Esophagus squamous epithelium (tissue), 5 donors: ENCODE data around the gene WIPF3. TPM values are rescaled to one million over a fixed set of nuclear protein-coding genes. Genes with fewer than 3 reads are reported as not detected.

Source experiments
- DNase-seq: peaks from one replicate; lab custom pipeline; 2025; lab: John Stamatoyannopoulos, UW
- H3K27ac ChIP-seq, 4 donors: fragments of 200-600 bp; sonication (generic); one replicate each; pipeline ENCODE4 v1.5.1; 2016 to 2019; ENCODE audit warnings: mild to moderate bottlenecking in 1 of 4
- H3K27me3 ChIP-seq, 4 donors: fragments of 200-600 bp; sonication (generic); 1 replicate in 3 of 4; 2 replicates in 1 of 4; pipeline versions ENCODE4 v1.5.1 to v1.6.0; 2017 to 2021; ENCODE audit warnings: antibody characterized with exemption in 1 of 4
- H3K36me3 ChIP-seq, 3 donors: fragments of 200-600 bp; sonication (generic); one replicate each; pipeline ENCODE4 v1.5.1; 2016 to 2019
- H3K4me1 ChIP-seq, 3 donors: fragments of 200-600 bp; sonication (generic); one replicate each; pipeline ENCODE4 v1.5.1; 2017 to 2019
- H3K4me3 ChIP-seq, 4 donors: fragments of 200-600 bp; sonication (generic); 1 replicate in 3 of 4; 2 replicates in 1 of 4; pipeline ENCODE4 v1.5.1; 2016 to 2019; ENCODE audit warnings: mild to moderate bottlenecking in 2 of 4, moderate library complexity in 1 of 4
- H3K9me3 ChIP-seq, 3 donors: fragments of 200-600 bp; sonication (generic); one replicate each; pipeline ENCODE4 v1.5.1; 2016 to 2019
- CTCF ChIP-seq, 6 experiments: fragments of 450-650 bp in 4 of 6; fragments of 200-600 bp in 2 of 6; sonication (generic) in 2 of 6; IDR thresholded peaks; one replicate each; pipeline ENCODE4 v1.5.1; 2016 to 2019; ENCODE audit warnings: antibody characterized with exemption in 6 of 6, mild to moderate bottlenecking in 4 of 6, moderate library complexity in 4 of 6
- POLR2A ChIP-seq, 4 donors: fragments of 450-650 bp; IDR thresholded peaks; one replicate each; pipeline ENCODE4 v1.6.1; 2017; ENCODE audit warnings: antibody characterized with exemption in 4 of 4, mild to moderate bottlenecking in 4 of 4, moderate library complexity in 3 of 4
- WGBS, 2 donors: methylation state at CpG; one replicate each; pipeline ENCODE4 v1.1.5; 2018; 5-methylcytosine and 5-hydroxymethylcytosine counted together
- intact Hi-C: fragments of 100-400 bp; cut with DNase I; formaldehyde crosslinking; loops from one replicate; pipeline ENCODE4 v1.15.0; 2022
- total RNA-seq, 4 donors: library from RNA; depleted of rRNA; stranded (reverse); fragments of >200 nt; gene quantifications; one replicate each; pipeline ENCODE4 v1.1.0, GENCODE V29; 2016
- donor health status: DM: yes; HTN: yes; CAD: no.

WIPF3 gene
- total RNA-seq, 4 donors from 2014 or later: 0.18 to 1.1 (median 0.61) TPM; not detected in 1

DNA sequence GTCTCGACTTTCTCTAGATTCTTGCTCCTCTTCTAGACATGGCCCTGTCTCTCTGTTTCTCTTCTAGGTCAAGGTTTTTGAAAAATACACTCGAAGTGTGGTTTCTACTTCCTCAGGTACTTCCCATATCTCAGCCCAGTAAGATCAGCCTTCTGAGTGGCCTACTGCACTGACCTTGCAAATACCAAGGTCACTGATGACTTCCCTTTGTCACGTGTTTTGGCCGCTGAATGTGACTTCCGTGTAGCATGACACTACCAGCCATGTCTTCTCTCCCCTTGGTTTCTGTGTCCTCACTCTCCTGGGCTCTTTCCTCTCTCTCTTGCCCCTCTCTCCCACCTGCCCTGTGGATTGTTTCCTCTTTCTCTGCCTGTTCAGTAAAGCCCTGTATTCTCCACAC lies 7.9 kb upstream of the WIPF3 start:
- DNase-seq: no peak
- Histone ChIP-seq H3K4me1 (no peaks in the 10 kb centered on the region), H3K4me3 (no peak overlapping the region), H3K27me3 (peaks cover 0 to 39% (median 0%) of the 10 kb centered on the region in 4 donors), H3K27ac (no peak overlapping the region), H3K9me3 (no peaks in the 10 kb centered on the region), H3K36me3 (no peaks in the 10 kb centered on the region)
- 61 to 70% methylated on average over 5 of the region's 5 CpGs for WGBS, 2 donors
- TF ChIP-seq POLR2A (IDR thresholded peaks at IDR 0.05): no peak
- intact Hi-C loops: no loop called here

- WGBS, 2 donors: 37 to 70% methylated on average over 1 of the region's 1 CpG
These were observed 4.4 kb upstream of the WIPF3 start for GRCh38 chr7:29801929-29802328.

GRCh38 chr7:29805031-29805430 lies 1.3 kb upstream of the WIPF3 start:
- intact Hi-C loops: no loop called here
- 71 to 84% methylated on average over 4 to 5 of the region's 7 CpGs for WGBS, 2 donors
- Histone ChIP-seq H3K9me3 (no peaks in the 10 kb centered on the region), H3K27ac (no peak overlapping the region), H3K4me3 (no peak overlapping the region), H3K27me3 (peaks cover 5 to 93% (median 13%) of the 10 kb centered on the region in 4 donors), H3K4me1 (peaks cover 10 to 22% (median 12%) of the 10 kb centered on the region in 3 donors), H3K36me3 (no peaks in the 10 kb centered on the region)
- no peak for TF ChIP-seq POLR2A (IDR thresholded peaks at IDR 0.05)
- no peak for TF ChIP-seq CTCF (IDR thresholded peaks at IDR 0.05)
- no peak for DNase-seq

More at GRCh38 chr7:29801929-29802328, 4.4 kb upstream of the WIPF3 start:
- peaks cover under 1 to 11% (median 10%) of the 10 kb centered on the region in 3 donors for H3K4me1 ChIP-seq
- TF ChIP-seq POLR2A (IDR thresholded peaks at IDR 0.05) (no peak), CTCF (IDR thresholded peaks at IDR 0.05) (no peak)
- no peaks in the 10 kb centered on the region for H3K36me3 ChIP-seq
- H3K9me3 ChIP-seq: no peaks in the 10 kb centered on the region
- intact Hi-C loops: no loop called here
- H3K27me3 ChIP-seq: peaks cover under 1 to 74% (median 3%) of the 10 kb centered on the region in 4 donors
- no peak for DNase-seq
- no peak overlapping the region for H3K27ac ChIP-seq
- H3K4me3 ChIP-seq: no peak overlapping the region

GRCh38 chr7:29805886-29806207 lies 461 bp upstream of the WIPF3 start:
- TF ChIP-seq CTCF (IDR thresholded peaks at IDR 0.05) (no peak), POLR2A (IDR thresholded peaks at IDR 0.05) (no peak)
- Histone ChIP-seq H3K4me1 (peaks cover 10 to 22% (median 12%) of the 10 kb centered on the region in 3 donors), H3K36me3 (no peaks in the 10 kb centered on the region), H3K9me3 (no peaks in the 10 kb centered on the region), H3K27ac (no peak overlapping the region), H3K27me3 (peaks cover 5 to 98% (median 13%) of the 10 kb centered on the region in 4 donors), H3K4me3 (peak overlapping the region in 3 of 4 donors; percentile 39 to 74 (median 55))
- no peak for DNase-seq
- WGBS, 2 donors: 63 to 68% methylated on average over 12 of the region's 12 CpGs
- intact Hi-C loops: no loop called here

GRCh38 chr7:29806995-29807841 lies 910 bp downstream of the WIPF3 start:
- H3K27ac ChIP-seq: peak overlapping the region in 1 of 4 donors; percentile 45
- H3K27me3 ChIP-seq: peaks cover 5 to 96% (median 13%) of the 10 kb centered on the region in 4 donors
- H3K9me3 ChIP-seq: no peaks in the 10 kb centered on the region
- intact Hi-C loops: no loop called here
- TF ChIP-seq POLR2A (IDR thresholded peaks at IDR 0.05): no peak
- TF ChIP-seq CTCF (IDR thresholded peaks at IDR 0.05): no peak
- peaks cover 10 to 22% (median 12%) of the 10 kb centered on the region in 3 donors for H3K4me1 ChIP-seq
- 13 to 26% methylated on average over 6 to 7 of the region's 43 CpGs for WGBS, 2 donors
- H3K4me3 ChIP-seq: peak overlapping the region; percentile 39 to 74 (median 48)
- H3K36me3 ChIP-seq: no peaks in the 10 kb centered on the region
- DNase-seq: no peak
